ENCODE results near the gene FBXO31.

Gene FBXO31

GRCh38 chr16:87309620-87310525, 73.7 kb downstream of the FBXO31 start:
- TF ChIP-seq, protein P1, sequence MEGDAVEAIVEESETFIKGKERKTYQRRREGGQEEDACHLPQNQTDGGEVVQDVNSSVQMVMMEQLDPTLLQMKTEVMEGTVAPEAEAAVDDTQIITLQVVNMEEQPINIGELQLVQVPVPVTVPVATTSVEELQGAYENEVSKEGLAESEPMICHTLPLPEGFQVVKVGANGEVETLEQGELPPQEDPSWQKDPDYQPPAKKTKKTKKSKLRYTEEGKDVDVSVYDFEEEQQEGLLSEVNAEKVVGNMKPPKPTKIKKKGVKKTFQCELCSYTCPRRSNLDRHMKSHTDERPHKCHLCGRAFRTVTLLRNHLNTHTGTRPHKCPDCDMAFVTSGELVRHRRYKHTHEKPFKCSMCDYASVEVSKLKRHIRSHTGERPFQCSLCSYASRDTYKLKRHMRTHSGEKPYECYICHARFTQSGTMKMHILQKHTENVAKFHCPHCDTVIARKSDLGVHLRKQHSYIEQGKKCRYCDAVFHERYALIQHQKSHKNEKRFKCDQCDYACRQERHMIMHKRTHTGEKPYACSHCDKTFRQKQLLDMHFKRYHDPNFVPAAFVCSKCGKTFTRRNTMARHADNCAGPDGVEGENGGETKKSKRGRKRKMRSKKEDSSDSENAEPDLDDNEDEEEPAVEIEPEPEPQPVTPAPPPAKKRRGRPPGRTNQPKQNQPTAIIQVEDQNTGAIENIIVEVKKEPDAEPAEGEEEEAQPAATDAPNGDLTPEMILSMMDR (IDR thresholded peaks at IDR 0.05), result no peak

GRCh38 chr16:87308826-87309225, 74.8 kb downstream of the FBXO31 start:
- Histone ChIP-seq H3K4me3 (ENCODE audit: low read depth, low read length) (no peak overlapping the region), H3K79me2 (no peaks in the 10 kb centered on the region), H3K4me1 (no peaks in the 10 kb centered on the region), H2AFZ (no peak overlapping the region), H3K9me3 (ENCODE audit: control insufficient read depth, low read length) (no peaks in the 10 kb centered on the region), H3K36me3 (ENCODE audit: control insufficient read depth, insufficient read depth, low read length) (no peaks in the 10 kb centered on the region), H3K27ac (no peak overlapping the region), H3K27me3 (ENCODE audit: control insufficient read depth, insufficient read depth, low read length) (no peaks in the 10 kb centered on the region), H3K4me2 (ENCODE audit: low read length) (no peak overlapping the region), H3K9ac (no peak overlapping the region)
- TF ChIP-seq, protein P1 (IDR thresholded peaks at IDR 0.05), result no peak

More at GRCh38 chr16:87309620-87310525, 73.7 kb downstream of the FBXO31 start:
- H3K4me1 ChIP-seq, result no peaks in the 10 kb centered on the region
- H3K27me3 ChIP-seq (ENCODE audit: control insufficient read depth, insufficient read depth, low read length), result no peaks in the 10 kb centered on the region
- no peak overlapping the region for H3K27ac ChIP-seq
- no peaks in the 10 kb centered on the region for H3K79me2 ChIP-seq
- H3K36me3 ChIP-seq (ENCODE audit: control insufficient read depth, insufficient read depth, low read length), result no peaks in the 10 kb centered on the region
- H3K4me3 ChIP-seq (ENCODE audit: low read depth, low read length), result no peak overlapping the region
- no peak overlapping the region for H2AFZ ChIP-seq
- H3K9me3 ChIP-seq (ENCODE audit: control insufficient read depth, low read length), result no peaks in the 10 kb centered on the region
- H3K4me2 ChIP-seq (ENCODE audit: low read length), result no peak overlapping the region
- no peak overlapping the region for H3K9ac ChIP-seq

DNA sequence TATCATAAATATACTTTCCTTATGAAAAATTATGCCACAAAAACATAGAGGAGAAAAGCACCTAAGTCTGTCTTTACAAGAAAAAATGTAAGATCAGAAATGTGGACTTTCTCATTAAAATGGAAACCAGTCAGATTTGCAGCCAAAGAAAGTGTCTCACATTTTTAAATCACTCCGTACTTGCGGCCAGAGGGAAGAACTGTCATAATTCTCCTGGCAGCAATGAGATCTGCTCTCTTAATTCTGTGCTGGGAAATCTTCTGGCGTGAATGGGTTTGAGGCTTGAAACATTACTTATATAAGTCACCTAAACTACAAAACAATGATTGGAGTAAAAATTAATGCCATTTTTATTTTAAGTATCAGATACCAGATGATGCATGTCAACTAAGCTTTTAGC, 77.1 kb downstream of the FBXO31 start:
- no peak overlapping the region for H3K9ac ChIP-seq
- H3K27ac ChIP-seq, result no peak overlapping the region
- H3K36me3 ChIP-seq (ENCODE audit: control insufficient read depth, insufficient read depth, low read length), result no peaks in the 10 kb centered on the region
- no peaks in the 10 kb centered on the region for H3K27me3 ChIP-seq (ENCODE audit: control insufficient read depth, insufficient read depth, low read length)
- no peak overlapping the region for H2AFZ ChIP-seq
- no peaks in the 10 kb centered on the region for H3K9me3 ChIP-seq (ENCODE audit: control insufficient read depth, low read length)
- TF ChIP-seq, protein P1 (IDR thresholded peaks at IDR 0.05), result no peak
- H3K4me2 ChIP-seq (ENCODE audit: low read length), result no peak overlapping the region
- H3K4me1 ChIP-seq, result no peaks in the 10 kb centered on the region
- H3K79me2 ChIP-seq, result no peaks in the 10 kb centered on the region
- H3K4me3 ChIP-seq (ENCODE audit: low read depth, low read length), result no peak overlapping the region

- no peaks in the 10 kb centered on the region for H3K4me1 ChIP-seq
- no peaks in the 10 kb centered on the region for H3K27me3 ChIP-seq (ENCODE audit: control insufficient read depth, insufficient read depth, low read length)
- no peak overlapping the region for H2AFZ ChIP-seq
- no peak overlapping the region for H3K4me2 ChIP-seq (ENCODE audit: low read length)
- TF ChIP-seq, protein P1 (IDR thresholded peaks at IDR 0.05), result no peak
- no peak overlapping the region for H3K4me3 ChIP-seq (ENCODE audit: low read depth, low read length)
- no peaks in the 10 kb centered on the region for H3K9me3 ChIP-seq (ENCODE audit: control insufficient read depth, low read length)
- no peak overlapping the region for H3K27ac ChIP-seq
- no peaks in the 10 kb centered on the region for H3K79me2 ChIP-seq
- H3K9ac ChIP-seq, result no peak overlapping the region
- H3K36me3 ChIP-seq (ENCODE audit: control insufficient read depth, insufficient read depth, low read length), result no peaks in the 10 kb centered on the region
Observed at GRCh38 chr16:87305505-87306391, 77.8 kb downstream of the FBXO31 start.
